GM13977 (cell line): ENCODE results near the gene TFRC.
"Not testable (repeated sequence)": the region's sequence is repeated elsewhere in the genome, so short reads cannot be mapped to it uniquely, and the experiment has no call there.

ENCODE experiments used
- DNase-seq: peaks from one replicate; pipeline ENCODE4 v3.0.0; 2012; ENCODE audit warnings: low spot score
- CTCF ChIP-seq: IDR thresholded peaks from 2 replicates; pipeline ENCODE4 v1.5.1; 2012; ENCODE audit warnings: mild to moderate bottlenecking, control low read depth; ENCODE audit not compliant: insufficient read depth; ENCODE audit errors: extremely low read depth, missing control alignments
- in situ Hi-C: fragments of 300-500 bp; cut with MboI; formaldehyde crosslinking; loops from one replicate; pipeline ENCODE4 v1.12.0; 2022; ENCODE audit warnings: low sequenced_read_pairs, low pct_unique_long_range_greater_than_20kb, mixed read lengths, inconsistent platforms; ENCODE audit not compliant: unreplicated experiment

Gene TFRC

GRCh38 chr3:196081002-196081833 is 672 bp downstream of the TFRC start:
- in situ Hi-C loops: no loop called here
- TF ChIP-seq CTCF: no peak
- DNase-seq: peak; percentile 50

GRCh38 chr3:196080101-196080846 is 1.6 kb downstream of the TFRC start:
- DNase-seq, in situ Hi-C loops: not testable (repeated sequence)

- no peak for DNase-seq
- in situ Hi-C loops: loop anchor here (10.0 kb wide), 1 partner anchor 115 kb away; no protein-coding TSS in a partner anchor
- no peak for TF ChIP-seq CTCF
These were observed 2.2 kb downstream of the TFRC start for GRCh38 chr3:196079682-196080081.

GRCh38 chr3:196075013-196075412 is 6.9 kb downstream of the TFRC start:
- DNase-seq: no peak
- TF ChIP-seq CTCF: no peak
- in situ Hi-C loops: loop anchor here (10.0 kb wide), 1 partner anchor 120 kb away; no protein-coding TSS in a partner anchor

GRCh38 chr3:196073255-196073753 is 8.6 kb downstream of the TFRC start:
- peak; percentile 55 for DNase-seq
- TF ChIP-seq CTCF: peak; percentile 83
- in situ Hi-C loops: loop anchor here (10.0 kb wide), 1 partner anchor 121 kb away; no protein-coding TSS in a partner anchor

GRCh38 chr3:196072313-196072712 is 9.6 kb downstream of the TFRC start:
- no peak for DNase-seq
- TF ChIP-seq CTCF: no peak
- in situ Hi-C loops: loop anchor here (10.0 kb wide), 1 partner anchor 122 kb away; no protein-coding TSS in a partner anchor

GRCh38 chr3:196068812-196069211 is 13.1 kb downstream of the TFRC start:
- in situ Hi-C loops, DNase-seq: not testable (repeated sequence)
